SK-N-SH treated with all-trans-retinoic acid at 6 μM for 48 hours (cell line): ENCODE results near the gene DCBLD1.

Experiments used
- ARNTL ChIP-seq: fragments of 450-650 bp; formaldehyde crosslinking; IDR thresholded peaks from 2 replicates; pipeline ENCODE4 v1.5.0; 2020; ENCODE audit warnings: low read depth, mild to moderate bottlenecking, moderate library complexity, borderline replicate concordance
- CSDC2 ChIP-seq: fragments of 250-450 bp; sonication (Bioruptor Pico); IDR thresholded peaks from 2 replicates; pipeline ENCODE4 v1.5.0; 2020; ENCODE audit warnings: mild to moderate bottlenecking, moderate library complexity
- RARB ChIP-seq: fragments of 250-450 bp; sonication (Bioruptor Pico); IDR thresholded peaks from 2 replicates; pipeline ENCODE4 v1.8.0; 2021; ENCODE audit warnings: mild to moderate bottlenecking, moderate library complexity
- SNAI2 ChIP-seq: fragments of 250-450 bp; sonication (Bioruptor Pico); IDR thresholded peaks from 2 replicates; pipeline ENCODE4 v1.5.0; 2020; ENCODE audit warnings: mild to moderate bottlenecking, moderate library complexity
- ZNF8 ChIP-seq: fragments of 450-650 bp; formaldehyde crosslinking; IDR thresholded peaks from 2 replicates; pipeline ENCODE4 v1.5.0; 2020; ENCODE audit warnings: mild to moderate bottlenecking, moderate library complexity
- TF ChIP-seq, protein P1 (sequence below): fragments of 250-450 bp; sonication (Bioruptor Pico); IDR thresholded peaks from 2 replicates; pipeline ENCODE4 v1.8.0; 2020; ENCODE audit warnings: mild to moderate bottlenecking, moderate library complexity, borderline replicate concordance
- TF ChIP-seq, protein P2 (sequence below): fragments of 250-450 bp; sonication (Bioruptor Pico); IDR thresholded peaks from 2 replicates; pipeline ENCODE4 v1.5.0; 2020; ENCODE audit warnings: mild to moderate bottlenecking, moderate library complexity

- TF ChIP-seq RARB (CRISPR knock-in tag) (no peak), CSDC2 (no peak), SNAI2 (CRISPR knock-in tag) (no peak), ZNF8 (CRISPR knock-in tag) (no peak), ARNTL (CRISPR knock-in tag) (no peak)
- TF ChIP-seq, protein P1, sequence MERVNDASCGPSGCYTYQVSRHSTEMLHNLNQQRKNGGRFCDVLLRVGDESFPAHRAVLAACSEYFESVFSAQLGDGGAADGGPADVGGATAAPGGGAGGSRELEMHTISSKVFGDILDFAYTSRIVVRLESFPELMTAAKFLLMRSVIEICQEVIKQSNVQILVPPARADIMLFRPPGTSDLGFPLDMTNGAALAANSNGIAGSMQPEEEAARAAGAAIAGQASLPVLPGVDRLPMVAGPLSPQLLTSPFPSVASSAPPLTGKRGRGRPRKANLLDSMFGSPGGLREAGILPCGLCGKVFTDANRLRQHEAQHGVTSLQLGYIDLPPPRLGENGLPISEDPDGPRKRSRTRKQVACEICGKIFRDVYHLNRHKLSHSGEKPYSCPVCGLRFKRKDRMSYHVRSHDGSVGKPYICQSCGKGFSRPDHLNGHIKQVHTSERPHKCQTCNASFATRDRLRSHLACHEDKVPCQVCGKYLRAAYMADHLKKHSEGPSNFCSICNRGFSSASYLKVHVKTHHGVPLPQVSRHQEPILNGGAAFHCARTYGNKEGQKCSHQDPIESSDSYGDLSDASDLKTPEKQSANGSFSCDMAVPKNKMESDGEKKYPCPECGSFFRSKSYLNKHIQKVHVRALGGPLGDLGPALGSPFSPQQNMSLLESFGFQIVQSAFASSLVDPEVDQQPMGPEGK, result no peak
- TF ChIP-seq, protein P2, sequence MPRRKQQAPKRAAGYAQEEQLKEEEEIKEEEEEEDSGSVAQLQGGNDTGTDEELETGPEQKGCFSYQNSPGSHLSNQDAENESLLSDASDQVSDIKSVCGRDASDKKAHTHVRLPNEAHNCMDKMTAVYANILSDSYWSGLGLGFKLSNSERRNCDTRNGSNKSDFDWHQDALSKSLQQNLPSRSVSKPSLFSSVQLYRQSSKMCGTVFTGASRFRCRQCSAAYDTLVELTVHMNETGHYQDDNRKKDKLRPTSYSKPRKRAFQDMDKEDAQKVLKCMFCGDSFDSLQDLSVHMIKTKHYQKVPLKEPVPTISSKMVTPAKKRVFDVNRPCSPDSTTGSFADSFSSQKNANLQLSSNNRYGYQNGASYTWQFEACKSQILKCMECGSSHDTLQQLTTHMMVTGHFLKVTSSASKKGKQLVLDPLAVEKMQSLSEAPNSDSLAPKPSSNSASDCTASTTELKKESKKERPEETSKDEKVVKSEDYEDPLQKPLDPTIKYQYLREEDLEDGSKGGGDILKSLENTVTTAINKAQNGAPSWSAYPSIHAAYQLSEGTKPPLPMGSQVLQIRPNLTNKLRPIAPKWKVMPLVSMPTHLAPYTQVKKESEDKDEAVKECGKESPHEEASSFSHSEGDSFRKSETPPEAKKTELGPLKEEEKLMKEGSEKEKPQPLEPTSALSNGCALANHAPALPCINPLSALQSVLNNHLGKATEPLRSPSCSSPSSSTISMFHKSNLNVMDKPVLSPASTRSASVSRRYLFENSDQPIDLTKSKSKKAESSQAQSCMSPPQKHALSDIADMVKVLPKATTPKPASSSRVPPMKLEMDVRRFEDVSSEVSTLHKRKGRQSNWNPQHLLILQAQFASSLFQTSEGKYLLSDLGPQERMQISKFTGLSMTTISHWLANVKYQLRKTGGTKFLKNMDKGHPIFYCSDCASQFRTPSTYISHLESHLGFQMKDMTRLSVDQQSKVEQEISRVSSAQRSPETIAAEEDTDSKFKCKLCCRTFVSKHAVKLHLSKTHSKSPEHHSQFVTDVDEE (CRISPR knock-in tag), result no peak
Observed at GRCh38 chr6:117482240-117483003, at the start of gene DCBLD1.
